Measurements from ENCODE around the gene SLC13A2.

SLC13A2 gene

DNA sequence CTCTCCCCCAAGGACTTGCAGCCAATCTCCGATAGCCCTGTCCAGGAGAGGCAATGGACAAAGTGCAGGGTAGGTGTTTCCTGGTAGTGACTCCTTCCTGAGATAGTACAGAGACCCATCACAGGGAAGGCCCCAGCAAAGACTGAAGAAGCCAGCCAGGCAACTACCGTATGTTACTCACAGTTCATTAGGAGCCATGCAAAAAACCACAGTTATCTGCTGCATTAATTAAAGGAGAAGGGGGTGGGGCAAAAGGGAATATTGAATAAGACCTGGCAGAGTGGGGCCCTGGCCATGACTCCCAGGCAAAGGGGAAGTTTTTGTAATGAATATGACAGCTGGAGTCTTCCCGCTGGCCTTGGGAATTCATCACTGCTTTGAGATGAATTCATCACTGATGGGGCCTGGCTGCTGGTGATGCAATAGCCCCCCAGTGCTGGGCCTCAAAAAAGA is 2.5 kb upstream of the SLC13A2 start:
- no peak for DNase-seq (ENCODE audit: low read depth)

DNA sequence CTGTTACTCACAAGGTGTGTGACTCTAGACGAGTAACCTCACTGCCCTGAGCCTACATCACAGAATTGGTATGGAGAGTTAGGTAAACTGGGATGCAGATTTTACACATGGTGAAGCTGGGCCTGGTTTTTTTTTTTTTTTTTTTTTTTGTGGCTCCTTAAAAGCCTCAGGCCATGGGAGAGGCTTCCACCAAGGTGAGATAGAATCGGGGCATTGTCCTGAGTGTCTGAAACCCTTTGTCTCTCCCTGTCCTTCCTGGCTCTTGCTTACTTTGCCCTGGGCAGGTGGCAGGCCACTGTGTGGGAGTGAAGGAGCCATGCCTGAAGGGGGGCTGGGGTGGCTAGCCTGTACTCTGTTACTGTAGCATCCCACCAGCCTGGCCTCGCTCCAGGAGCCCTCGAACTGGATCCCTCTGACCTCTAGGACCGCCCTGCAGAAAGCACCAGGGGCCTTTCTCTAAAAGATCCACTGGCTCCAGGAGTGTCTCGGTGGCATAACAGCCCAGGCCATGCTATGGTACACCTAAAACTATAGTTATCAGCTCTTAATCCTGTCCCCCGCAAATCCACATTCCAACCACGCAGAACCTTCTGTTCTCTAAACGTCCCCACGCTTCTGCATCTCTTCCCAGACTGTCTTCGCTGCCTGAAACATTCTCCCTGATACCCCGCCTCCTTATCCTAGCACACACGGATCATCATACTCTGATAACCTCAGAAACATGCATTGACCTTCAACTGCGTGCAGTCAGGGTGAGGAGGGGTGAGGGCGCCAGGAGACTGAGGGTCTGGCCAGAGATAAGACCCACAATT is 1.7 kb upstream of the SLC13A2 start:
- no peak for DNase-seq (ENCODE audit: low read depth)

DNA sequence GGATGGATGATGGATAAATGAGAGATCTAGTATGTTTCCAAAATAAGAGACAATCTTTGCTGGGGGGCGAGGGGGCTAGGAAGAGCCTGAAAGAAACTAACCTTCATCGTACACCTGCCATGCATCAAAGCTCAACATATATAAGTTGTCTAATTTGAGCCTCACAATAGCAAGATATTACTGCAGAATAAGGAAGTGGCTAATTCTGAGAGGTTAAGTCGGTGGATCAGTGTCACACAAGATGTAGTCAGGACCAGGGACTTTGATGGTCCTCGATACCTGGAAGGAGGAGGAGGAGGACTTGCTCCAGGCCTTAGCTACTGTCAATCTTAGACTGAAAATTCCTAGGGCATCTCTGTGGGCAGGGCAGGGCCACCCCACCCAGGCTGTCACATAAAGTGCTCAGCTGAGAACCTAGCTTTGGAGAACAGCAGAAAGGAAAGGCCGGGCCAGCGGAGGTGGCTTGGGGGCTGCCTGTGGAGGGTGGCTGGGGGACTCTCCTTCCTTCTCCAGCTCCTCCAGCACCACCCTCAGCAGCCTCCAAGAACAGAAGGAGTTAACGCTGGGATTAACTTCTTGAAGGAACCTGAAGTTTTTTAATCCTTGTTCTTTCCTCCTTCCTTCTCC is 460 bp upstream of the SLC13A2 start:
- no peak for DNase-seq (ENCODE audit: low read depth)

DNA sequence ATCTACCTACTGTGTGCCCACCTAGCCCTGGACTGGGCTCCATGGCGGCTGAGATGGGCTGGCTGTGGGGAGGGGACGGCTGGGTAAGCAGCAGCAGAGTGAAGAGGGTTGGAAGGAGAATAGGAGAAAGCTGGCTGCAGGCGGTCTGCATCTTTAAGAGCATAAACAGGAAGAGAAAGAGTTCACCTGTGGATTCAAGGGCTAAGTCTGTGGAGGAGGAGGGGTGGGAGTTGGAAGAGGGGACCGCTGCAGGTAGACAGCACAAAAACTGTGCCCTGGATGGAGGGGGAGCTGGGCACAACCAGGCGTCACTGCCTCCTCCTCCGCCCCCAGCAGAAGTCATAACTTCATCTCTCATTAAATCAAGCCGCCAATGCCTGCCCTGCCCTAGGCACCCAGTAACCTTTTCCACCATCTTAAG is 677 bp downstream of the SLC13A2 start:
- no peak for DNase-seq (ENCODE audit: low read depth)

DNA sequence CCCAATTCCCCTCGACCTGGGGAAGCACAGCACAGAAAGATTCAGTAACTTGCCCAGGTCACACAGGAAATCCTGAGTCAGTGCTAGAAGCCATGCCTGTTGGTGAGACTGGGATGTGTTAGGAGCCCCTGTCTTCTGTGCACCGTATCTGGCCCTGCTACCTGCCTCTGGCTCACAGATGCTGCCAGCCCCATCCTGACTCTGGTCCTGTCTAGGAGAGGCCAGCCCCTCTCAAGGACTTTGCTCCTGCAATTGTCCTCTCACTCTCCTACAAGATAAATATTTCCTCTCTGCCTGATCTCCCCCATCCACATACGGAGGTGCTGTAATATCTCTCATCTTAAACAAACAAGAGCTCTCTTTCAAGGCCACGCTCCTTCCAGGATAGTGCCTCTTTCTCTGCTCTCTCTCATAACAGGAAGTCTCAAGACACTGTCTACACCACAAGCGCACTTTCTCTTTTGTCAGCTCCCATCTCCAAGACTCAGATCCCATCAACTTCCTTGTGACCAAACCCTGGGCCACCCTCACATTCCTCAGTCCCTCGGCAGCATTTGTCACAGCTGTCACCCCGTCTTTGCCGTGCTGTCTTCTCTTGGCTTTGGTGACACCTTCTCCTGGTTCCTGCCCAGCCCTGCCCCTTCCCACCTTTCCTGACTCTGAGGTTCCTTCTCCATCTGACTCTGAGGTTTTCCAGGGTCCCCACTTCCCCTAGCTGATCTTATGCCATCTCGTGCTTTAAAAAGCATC is 1.9 kb downstream of the SLC13A2 start:
- no peak for DNase-seq (ENCODE audit: low read depth)

DNA sequence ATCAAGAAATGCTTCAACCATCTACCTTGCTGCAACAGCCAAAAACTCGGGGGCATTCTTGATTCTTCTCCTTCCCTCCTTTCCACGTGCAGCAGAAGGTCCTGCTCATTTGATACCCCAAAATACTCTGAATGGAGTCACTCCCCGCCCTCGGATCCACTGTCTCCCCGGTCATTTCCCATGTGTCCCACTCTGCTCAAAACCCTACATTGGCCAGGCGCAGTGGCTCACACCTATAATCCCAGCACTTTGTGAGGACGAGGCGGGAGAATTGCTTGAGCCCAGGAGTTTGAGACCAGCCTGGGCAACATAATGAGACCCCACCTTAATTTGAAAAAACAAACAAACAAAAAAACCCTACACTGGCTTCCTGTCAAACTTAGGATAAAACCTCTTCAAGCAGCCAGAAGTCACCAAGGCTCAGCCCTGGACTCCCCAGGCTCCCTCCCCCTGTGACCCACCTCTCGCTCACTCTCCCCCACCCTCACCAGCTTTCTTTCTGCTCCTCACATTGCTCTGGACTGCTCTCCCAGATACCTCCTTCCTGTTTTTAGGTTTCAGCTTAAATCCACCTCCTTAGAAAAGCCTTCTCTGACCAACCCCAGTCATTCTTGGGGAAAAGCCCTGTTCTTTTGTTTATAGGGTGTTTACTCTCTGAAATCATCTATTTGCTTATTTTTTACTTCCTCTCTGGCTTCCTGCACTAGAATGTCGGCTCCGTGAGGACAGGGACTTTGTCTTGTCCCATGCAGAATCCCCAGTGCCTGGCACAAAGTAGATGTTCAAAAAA is 2.8 kb downstream of the SLC13A2 start:
- DNase-seq (ENCODE audit: low read depth), result no peak

DNA sequence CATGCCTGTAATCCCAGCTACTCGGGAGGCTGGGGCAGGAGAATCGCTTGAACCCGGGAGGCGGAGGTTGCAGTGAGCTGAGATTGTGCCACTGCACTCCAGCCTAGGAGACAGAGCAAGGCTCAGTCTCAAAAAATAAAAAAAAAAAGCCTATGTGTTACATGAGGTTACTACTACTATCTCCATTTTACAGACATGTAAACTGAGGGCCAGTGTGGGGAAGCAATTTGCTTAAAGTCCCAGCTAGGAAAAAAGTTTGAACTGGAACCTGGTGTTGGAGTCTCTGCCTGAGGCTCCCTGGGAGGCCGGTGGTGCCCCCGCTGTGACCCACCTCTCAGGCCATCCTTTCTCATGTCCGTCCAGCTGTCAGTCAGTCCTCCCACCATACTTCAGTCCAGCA is 4.5 kb downstream of the SLC13A2 start:
- DNase-seq (ENCODE audit: low read depth), result no peak

DNA sequence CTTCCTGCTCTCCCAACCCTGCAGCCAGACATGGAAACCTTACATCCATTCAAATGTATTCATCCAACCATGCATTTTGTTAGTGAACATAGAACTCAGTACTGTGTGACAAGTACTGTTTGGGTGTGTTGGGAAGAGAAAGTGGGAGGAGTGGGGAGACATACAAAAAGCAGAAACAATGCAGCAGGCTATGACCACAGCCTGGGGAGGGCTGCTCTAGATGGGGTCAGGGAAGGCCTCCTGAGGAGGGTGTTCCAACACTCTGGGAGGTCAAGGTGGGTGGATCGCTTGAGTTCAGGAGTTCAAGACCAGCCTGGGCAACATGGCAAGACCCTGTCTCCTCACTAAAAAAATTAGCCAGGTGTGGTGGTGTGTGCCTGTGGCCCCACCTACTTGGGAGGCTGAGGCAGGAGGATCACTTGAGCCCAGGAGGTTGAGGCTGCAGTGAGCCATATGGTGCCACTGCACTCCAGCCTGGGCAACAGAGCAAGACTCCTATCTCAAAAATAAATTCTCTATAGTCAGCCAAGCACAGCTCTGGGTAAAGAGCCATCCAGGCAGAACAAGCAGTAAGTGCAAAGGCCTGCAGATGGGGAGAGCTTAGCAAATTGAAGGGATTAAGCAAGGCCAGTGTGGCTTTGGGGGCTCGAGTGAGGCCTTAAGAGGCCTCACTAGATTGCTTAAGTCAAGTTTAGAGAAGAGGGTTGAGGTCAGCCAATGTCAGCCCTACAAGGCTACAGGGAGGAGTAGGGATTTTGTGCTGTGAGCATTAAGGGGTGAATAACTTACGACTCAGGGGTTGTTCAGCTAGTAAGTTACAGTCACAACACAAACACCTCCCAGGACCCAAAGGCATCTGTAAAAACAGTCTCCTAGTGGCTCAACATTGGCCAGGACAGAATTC is 5.5 kb downstream of the SLC13A2 start:
- no peak for DNase-seq (ENCODE audit: low read depth)

DNA sequence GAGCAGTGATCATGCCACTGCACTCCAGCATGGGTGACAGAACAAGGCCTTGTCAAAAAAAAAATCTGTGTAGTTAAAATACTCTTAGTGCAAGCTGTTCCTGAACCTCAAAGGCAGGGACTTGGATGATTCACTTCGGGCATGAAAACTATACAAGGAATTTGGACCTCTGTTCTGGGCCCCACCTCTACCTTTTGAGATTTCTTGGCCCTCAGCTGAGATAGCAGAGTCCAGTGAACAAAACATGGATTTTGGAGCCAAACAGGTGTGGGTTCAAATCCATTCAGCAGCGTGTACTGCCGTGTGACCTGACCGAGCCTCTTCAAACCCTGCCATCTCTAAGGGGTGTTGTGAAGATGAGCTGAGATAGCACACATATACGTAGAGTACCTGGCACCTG is 6.8 kb downstream of the SLC13A2 start:
- DNase-seq (ENCODE audit: low read depth), result no peak

DNA sequence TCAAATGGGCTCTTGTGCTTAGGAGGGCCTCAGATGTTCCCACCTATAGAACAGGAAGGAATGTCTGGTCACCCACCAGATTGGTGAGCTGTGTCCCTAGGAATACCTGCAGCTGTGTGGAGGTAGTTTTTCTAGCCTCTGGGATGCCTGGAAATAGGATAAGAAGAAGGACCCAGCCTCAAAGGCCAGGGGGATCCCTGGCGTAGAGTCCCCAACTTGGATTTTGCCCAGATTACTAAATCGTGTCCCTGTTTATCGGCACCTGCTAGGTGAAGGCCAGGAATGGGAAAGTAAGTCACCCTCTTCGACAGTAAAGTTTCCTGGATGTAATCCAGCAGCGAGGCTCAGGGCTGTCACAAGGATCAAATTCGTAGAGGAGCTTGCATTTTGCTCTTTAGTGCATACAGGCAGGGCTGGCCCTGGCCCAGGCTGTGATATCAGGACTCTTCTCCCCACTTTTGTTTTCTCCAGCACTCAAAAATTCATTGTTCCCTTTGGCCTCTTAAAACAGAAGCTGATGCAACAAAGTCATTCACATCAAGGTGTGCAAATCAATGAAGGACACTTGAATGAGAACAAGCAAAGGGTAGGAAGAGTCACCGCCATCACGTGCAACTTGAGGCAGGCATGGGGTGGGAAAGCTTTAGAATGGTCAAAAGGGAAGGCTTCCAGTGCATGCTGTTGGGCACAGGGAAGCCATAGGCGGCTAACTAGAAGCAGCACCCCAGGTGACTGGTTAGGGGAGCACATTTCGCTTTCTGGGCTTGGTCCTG is 7.5 kb downstream of the SLC13A2 start:
- no peak for DNase-seq (ENCODE audit: low read depth)

DNA sequence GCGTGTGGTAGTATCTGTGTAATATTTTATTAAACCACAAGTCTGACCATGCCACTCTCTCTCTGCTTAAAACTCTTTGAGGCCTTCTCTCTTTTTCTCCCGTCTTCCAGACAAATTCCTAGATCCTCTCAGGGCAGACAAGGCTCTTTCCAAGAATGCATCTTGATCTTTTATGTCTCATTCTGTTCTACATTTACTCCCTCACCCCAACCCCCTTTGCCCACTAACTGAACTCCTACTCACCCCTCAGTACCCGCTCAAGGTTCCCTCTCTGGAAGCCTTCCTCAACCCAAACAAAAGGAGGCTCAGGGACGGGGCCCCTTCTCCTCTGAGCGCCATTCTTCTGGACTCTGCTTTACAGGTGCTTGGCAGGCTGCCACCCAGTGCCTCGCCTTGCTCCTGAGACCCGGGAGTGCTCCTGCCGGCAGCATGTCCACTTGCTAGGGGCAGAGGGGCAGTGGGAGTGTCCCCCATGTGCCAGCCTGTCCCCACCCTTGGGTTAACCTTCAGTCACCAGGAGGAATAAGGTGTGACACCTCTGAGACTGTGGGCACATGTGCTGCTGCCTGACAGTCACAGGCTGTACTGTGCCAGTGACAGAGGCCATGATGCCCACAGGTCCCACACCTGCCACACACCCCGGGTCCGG is 9.2 kb downstream of the SLC13A2 start:
- no peak for DNase-seq (ENCODE audit: low read depth)

DNA sequence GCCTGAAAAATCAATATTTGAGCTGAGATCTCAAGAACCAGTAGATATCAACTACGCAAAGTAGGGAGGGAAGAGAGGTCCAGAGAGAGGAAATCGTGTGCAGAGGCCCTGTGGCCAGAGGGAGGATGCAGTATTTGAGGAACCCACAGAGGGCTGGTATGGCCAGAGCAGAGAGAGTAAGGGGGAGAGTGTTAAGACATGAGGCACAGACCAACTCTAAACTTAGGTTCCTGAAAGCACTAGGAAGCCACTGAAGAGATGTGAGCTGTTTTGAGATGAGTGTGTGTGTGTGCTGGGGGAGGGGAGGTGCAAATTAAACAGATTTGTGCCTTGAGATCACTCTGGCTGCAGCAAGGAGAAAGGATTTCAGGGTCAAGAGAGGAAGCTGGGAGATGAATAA is 10.9 kb downstream of the SLC13A2 start:
- no peak for DNase-seq (ENCODE audit: low read depth)

DNA sequence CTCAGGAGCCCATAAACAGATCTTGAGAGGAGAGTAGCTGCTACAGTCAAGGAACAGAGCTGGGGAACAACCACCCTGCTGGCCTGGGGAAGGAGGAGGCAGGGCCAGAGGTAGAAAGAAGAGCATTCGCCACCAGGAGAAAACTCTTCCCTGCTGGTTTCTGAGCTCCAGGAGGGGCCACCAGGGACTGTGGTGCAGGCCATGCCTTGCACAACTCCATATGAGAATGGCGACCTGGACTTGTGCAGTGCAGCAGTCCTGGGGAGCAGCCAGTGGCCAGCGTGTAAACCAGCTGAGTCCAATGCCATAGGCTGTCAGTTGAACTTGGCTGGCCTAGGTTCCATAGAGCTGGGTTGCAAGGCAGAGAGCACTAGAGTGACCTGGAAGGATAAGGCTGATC is 11.6 kb downstream of the SLC13A2 start:
- no peak for DNase-seq (ENCODE audit: low read depth)

DNA sequence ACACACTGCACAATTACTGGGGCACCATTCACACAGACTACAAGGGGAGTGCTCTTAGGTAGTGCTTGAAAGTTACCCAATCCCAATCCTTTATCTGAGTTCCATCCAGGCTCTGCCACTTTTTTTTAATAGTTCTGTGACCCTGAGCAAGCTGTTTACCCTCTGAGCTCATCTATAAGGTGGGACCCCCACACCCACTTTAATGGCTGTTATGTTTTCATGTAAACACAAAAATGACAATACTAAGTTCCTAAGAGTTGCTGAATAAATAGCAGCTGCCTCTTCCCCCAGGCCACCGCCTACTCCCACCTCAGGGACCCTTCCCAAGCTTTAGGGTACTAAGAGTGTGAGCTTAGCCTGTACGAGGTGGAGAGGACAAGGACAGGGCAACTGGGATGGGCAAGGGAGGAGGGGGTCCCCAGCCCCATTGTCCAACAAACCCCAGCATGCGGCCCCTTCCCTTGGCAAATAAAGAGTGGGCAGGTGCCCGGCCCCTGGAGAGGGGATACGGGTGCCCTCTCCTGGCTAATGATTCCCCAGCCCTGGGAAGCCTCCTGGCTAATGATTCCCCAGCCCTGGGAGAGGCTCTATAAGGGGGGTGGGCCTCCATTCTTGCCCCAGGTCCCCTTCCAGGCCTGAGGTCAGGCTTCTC is 14.6 kb downstream of the SLC13A2 start:
- no peak for DNase-seq (ENCODE audit: low read depth)

DNA sequence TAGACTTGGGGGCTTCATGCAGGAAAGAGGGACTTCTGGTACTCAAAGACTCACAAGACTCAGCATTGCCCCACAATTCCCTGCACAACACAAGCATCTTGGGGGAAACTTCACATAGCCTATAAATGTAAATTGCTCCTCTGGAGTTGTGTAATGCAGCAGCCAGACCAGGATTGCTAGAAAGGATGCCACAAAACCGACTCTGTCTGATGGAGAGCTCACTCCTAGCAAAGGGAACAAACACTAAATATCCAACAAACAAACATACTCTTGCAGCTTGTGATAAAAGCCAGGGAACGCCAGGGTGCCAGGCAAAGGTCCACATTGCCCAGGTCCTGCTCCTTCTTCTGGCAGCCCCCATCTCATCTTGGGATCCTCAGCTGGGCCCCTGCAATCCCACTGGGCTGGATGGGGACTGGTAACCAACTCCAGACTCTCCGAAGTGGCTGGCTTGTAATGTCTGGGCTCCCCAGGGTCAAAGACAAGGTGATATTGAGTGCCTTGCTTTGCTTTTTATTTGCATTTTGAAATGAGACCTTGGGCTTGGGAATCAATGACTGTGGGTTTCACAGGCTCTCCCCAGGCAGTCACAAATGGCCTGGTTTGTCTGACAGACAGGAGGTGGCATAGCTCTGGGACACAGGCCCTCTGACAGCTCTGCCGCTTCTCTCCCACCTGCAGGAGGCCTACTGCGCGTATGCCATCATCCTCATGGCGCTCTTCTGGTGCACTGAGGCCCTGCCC is 15.3 kb downstream of the SLC13A2 start:
- no peak for DNase-seq (ENCODE audit: low read depth)

DNA sequence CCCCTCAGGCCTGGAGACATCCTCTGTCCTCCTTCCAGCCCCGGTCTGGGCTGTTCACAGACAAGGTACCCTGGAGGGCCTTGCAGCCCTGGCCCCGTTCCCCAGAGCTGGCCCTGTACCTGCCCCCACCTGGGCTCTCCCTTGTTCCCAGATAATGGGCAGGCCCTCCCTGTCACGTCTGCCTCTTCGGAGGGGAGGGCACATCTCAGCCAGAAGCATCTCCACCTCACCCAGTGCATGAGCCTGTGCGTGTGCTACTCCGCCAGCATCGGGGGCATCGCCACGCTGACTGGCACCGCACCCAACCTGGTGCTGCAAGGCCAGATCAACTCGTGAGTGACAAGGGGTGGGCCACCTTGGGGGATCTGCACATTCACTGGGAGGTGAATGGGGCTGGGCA is 17.8 kb downstream of the SLC13A2 start:
- no peak for DNase-seq (ENCODE audit: low read depth)

DNA sequence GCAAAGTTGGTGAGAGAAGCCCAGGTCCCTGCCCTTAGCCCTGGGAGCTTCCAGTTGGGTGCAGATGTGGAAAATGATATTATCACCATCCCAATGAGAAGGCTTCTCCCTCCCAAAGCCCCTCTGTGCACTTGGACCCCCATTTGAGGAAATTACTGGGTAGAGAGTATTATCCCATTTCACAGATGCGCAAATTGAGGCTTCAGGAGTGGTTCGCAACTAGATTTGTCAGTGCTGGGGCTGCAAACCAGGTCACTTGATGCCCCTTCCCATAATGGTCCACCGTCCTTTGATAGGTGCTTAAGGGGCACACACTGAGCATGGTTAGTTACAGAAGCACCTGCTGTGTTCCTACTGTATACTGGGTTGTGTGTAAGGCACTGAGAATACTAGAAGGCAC is 18.4 kb downstream of the SLC13A2 start:
- DNase-seq (ENCODE audit: low read depth), result no peak

Measured in stimulated activated CD8-positive, alpha-beta memory T cell treated with anti-CD3 and anti-CD28 coated beads, Interleukin-4, amount 100 ng/mL, for 24 hours (primary cell).